Superior temporal gyrus (tissue), 1 donor: ENCODE measurements around the gene CACTIN.

Experiments
- DNase-seq: peaks from one replicate; pipeline ENCODE4 v3.0.0-alpha.2; 2016; ENCODE audit errors: extremely low spot score

Gene CACTIN

GRCh38 chr19:3610745-3611717, 15.6 kb downstream of the CACTIN start:
- no peak for DNase-seq

- DNase-seq: no peak
Measured at GRCh38 chr19:3609779-3610719, 16.5 kb downstream of the CACTIN start.

DNA sequence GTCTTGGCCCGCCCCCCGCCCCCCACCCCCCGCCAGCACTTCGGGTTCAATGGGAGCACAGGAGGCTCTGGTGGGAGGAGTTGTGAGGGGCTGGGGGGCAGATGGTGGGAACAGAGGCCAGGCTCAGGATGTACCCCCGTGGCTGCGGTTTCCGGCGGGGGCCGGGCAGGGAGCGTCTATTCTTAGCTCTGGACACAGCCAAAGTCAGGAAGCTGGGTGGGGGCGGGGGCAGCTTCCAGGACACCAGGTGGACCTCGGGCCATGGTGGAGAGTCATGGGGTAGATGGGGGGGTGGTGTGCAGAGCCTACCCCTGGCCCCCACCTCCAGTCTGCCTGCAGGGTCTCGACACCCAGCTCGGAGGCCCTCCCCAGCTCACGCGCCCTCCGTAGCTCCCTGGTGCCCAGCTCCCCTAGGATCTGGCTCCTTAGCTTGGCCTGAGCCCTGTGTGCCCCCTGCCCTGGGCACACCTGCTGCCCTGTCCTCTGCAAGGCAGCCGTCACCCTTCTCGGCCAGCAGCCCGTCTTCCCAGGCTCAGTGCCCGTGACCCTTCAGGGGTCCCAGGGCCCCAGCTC, 17.8 kb downstream of the CACTIN start:
- DNase-seq: no peak

GRCh38 chr19:3608079-3608641, 18.4 kb downstream of the CACTIN start:
- DNase-seq: no peak

DNA sequence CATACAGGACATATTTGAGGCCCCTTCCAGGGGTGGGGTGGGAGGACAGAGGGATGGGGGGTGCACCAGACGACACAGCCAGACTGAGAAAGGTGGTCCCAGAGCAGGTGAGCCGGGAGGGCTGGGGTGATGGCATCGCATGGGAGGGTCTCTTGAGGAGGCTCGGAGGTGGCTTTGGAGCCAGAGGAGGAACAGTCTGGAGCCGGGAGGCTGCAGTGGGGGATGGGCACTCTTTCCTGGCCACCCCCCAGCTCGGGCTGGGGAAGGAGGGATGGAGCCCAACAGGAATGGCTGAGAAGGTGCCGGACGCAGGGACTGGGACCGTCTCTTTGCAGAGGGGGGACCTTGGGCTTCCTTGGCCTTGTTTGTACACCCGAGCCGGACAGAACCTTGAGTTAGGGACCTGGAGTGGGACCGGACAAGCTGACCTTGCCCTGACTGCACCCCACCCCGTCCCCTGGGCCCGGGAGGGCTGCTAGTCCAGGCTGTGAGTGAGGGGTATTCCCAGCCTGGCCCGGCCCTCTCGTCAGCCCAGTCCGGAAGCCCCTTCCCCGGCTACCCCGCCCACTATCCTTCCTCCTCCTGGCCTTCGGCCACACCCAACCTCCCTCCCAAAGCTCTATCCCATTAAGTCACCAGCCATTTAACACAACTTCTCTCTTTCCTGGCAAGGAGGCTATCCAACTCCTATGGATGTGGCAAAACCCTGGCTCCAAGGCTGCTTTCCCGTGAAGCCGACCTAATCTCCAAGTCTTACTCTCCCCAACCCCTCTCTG, 19.1 kb downstream of the CACTIN start:
- no peak for DNase-seq

- DNase-seq: no peak
Measured at GRCh38 chr19:3606690-3607289, 19.8 kb downstream of the CACTIN start, which contains the start of gene TBXA2R. TSS of gene TBXA2R (minus strand) at chr19:3606875. CDS start at chr19:3600634, 6,241 bp downstream.

DNA sequence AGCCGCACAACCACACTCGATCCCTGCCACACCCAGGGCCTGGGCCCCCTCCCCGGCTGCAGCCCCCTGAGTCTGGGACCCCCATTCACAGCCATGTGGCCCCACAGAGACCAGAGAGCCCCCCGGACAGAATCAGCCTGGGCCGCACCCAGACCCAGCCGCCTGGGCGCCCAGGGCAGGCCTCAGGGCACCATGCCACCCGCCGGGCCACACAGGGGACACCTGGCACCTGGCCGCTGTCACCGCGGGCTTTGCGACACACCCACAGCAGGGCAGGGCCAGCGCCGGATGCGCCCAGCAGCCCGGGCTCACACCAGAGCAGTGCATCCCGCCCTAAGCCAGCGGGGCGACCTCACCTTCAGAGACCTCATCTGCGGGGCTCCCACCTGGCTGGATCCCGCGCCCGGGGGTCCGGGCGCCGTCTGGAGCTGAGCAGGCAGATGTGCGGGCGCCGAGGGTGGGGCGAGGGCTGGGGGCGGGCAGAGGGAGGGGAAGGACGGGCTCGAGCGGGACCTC, 20.4 kb downstream of the CACTIN start:
- DNase-seq: no peak

- DNase-seq: no peak
Measured at GRCh38 chr19:3605770-3606169, 20.8 kb downstream of the CACTIN start.

DNA sequence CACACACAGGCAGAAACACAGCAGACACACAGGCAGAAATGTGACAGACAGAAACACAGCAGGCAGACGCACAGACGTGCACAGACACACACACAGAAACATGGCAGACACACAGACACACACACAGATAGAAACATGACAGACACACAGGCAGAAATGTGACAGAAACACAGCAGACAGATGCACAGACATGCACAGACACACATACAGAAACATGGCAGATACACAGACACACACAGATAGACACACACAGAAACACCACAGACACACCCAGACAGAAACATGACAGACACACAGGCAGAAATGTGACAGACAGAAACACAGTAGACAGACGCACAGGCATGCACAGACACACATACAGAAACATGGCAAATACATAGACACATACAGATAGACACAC, 21.2 kb downstream of the CACTIN start:
- DNase-seq: no peak

DNA sequence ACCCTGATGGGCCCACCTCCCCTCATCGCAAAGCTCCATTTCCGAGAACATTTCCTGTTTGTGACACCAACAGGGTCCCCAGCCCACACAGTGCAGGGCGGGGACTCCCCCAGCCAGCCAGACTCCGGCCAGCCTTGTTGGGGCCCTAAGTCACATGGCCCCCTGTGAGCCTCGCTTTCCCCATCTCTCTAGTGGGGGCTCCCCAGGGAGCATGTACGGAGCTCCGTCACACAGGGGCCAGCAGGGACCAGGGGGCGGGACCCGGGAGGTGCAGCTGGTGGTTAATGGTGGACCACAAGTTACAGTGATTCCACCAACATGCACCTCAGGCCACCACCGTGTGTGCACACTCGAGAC, 21.6 kb downstream of the CACTIN start:
- no peak for DNase-seq

DNA sequence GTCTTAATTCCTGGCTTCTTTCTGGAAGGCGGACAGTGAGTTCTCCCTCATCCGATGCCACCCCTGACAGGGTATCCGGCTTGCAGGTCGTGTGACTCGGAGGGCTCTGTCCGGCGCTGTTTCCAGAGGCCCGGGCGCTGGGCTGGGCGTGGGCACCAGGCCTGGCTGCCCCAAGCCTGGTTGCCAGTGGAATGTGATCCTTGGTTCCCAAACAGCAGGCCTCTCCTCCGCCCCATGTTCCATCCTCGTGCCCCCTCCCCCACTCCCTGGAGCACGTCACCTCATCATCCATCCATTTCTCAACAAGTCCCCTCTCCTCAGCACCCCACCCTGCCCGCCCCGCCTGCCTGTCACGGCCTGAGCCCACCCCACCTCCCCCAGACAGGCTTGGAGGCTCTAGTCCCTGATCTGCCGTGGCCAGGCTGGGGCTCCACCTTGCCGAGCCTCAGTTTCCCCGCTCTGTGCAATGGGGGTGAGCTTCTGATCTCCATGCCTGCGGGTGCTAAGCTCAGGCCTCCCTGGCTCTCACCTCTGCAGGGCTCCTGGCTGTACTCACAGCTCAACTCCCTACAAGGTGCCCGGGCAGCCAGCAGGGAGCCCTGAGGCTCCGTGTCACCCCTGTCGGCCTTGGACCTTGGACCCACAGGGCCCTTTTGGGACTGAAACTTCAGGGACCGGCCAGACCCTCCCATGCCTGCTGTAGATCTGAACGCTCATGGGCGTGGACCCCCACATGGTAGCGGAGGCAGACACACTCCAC, 22.2 kb downstream of the CACTIN start:
- DNase-seq: no peak

DNA sequence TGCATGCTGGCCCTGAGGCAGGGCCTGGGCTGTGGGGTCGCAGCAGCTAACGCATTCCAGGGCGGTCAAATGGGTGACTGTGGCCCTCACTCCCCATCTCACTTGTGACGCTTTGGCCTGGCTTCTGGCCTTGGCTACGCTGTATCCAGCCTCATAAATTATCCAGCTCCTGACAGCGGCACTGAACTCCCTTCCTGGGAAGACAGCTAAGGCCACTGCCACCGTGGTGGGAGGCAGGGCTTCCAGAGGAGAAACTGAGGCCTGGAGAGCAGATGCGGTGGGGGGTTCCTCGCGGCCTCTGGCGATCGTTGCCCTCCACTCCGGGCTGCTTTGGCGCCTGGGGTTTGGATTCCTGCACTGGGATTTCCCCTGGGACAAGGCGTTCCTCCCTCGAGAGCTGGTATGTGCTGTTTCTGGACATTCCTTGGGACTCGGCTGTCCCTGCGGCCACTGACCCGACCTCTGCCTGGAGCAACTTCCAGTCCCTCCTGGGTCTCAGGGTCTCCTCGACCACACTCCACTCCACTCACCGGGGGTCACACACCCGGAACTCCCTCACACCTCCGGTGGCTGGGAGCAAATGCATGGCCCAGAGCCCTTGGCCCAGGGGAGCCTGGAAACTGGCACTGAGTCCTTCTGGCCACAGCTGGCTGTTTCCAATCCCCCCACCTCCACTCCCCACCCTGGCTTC, 23.3 kb downstream of the CACTIN start:
- DNase-seq: no peak

- DNase-seq: no peak
Measured at GRCh38 chr19:3601021-3601420, 25.6 kb downstream of the CACTIN start.

DNA sequence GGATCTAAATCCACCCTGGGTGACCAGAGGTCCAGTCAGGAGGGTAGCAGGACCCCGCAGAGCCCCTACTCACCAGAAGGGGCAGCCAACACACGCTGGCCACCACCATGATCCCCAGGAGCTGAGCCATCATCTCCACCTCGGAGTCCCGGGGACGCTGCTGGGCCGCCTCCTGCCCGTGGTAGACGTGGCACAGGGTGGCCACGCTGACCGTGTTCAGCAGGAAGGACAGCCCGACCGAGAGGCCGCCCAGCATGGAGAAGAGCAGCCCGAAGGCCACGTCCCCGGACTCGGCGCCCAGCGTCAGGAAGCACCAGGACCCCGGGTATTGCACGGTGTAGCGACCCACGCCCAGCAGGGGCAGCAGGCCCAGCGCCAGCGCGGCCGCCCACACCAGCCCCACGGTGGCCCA, 26.8 kb downstream of the CACTIN start:
- DNase-seq: no peak

DNA sequence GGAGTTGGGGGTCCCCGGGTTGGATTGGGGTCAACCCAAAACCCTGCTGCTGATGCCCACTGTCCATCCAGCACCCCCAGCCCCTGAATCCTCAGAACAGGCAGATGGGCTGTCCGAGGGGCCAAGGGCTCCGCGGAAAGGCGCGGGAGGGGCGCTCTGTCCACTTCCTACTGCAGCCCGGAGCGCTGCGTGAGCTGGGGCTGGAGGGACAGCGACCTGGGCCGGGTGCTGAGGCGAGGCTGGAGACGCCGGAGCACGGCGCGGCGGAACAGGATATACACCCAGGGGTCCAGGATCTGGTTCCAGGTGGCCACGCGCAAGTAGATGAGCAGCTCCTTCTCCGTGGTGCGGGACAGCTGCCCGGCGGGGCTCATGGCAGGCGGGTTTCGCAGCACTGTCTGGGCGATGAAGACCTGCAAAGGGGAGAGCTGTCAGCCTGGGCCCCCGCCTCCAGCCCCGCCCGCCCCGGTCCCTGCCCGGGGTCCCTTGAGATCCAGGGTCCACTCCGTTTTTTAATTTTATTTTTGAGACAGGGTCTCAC, 31.0 kb downstream of the CACTIN start:
- no peak for DNase-seq

- DNase-seq: no peak
Measured at GRCh38 chr19:3593156-3593555, 33.4 kb downstream of the CACTIN start.

GRCh38 chr19:3591876-3592613, 34.5 kb downstream of the CACTIN start:
- DNase-seq: no peak
